Measurements from ENCODE around the gene SPINK4.

SPINK4 gene

GRCh38 chr9:33263131-33264002 lies 23.4 kb downstream of the SPINK4 start:
- no peak for DNase-seq

GRCh38 chr9:33264003-33264472 lies 24.1 kb downstream of the SPINK4 start:
- DNase-seq: no peak

- peak; percentile 97 for DNase-seq
These were observed 24.7 kb downstream of the SPINK4 start, which contains the start of the genes BAG1 and CHMP5 for GRCh38 chr9:33264473-33265177. BAG1 (minus strand) TSS chr9:33264708. CHMP5 (plus strand) TSS chr9:33265049; CDS start chr9:33265079, 30 bp downstream.

- DNase-seq: no peak
These were observed 25.4 kb downstream of the SPINK4 start for GRCh38 chr9:33265211-33265865.

GRCh38 chr9:33267151-33267767 lies 27.3 kb downstream of the SPINK4 start:
- DNase-seq: no peak

GRCh38 chr9:33270146-33270545 lies 30.2 kb downstream of the SPINK4 start:
- DNase-seq: no peak

GRCh38 chr9:33272061-33272460 lies 32.1 kb downstream of the SPINK4 start:
- DNase-seq: no peak

GRCh38 chr9:33273266-33273971 lies 33.5 kb downstream of the SPINK4 start:
- DNase-seq: no peak

- no peak for DNase-seq
These were observed 34.0 kb downstream of the SPINK4 start for GRCh38 chr9:33273972-33274328.

GRCh38 chr9:33277484-33277883 lies 37.5 kb downstream of the SPINK4 start:
- DNase-seq: no peak

- DNase-seq: no peak
These were observed 45.5 kb downstream of the SPINK4 start for GRCh38 chr9:33285502-33285901.

- DNase-seq: peak; percentile 58
These were observed 47.1 kb downstream of the SPINK4 start for GRCh38 chr9:33287087-33287490.

- no peak for DNase-seq
These were observed 48.3 kb downstream of the SPINK4 start for GRCh38 chr9:33288235-33288634.

- no peak for DNase-seq
These were observed 49.0 kb downstream of the SPINK4 start for GRCh38 chr9:33288828-33289483.

GRCh38 chr9:33289496-33289895 lies 49.5 kb downstream of the SPINK4 start:
- DNase-seq: no peak

GRCh38 chr9:33289936-33290246 lies 49.9 kb downstream of the SPINK4 start:
- no peak for DNase-seq

- peak; percentile 96 for DNase-seq
These were observed 50.5 kb downstream of the SPINK4 start, which contains the start of gene NFX1 for GRCh38 chr9:33290247-33291030. NFX1 (plus strand) TSS chr9:33290516; CDS start chr9:33290573, 57 bp downstream.

GRCh38 chr9:33291031-33291397 lies 51.0 kb downstream of the SPINK4 start:
- DNase-seq: no peak

- no peak for DNase-seq
These were observed 51.9 kb downstream of the SPINK4 start for GRCh38 chr9:33291901-33292300.

GRCh38 chr9:33293782-33294181 lies 53.8 kb downstream of the SPINK4 start:
- DNase-seq: no peak
